HCT116 (cell line): ENCODE data around the gene TMEM121B.

Experiments
- CTCF ChIP-seq, 3 experiments: fragments of 200-600 bp in 1 of 3; sonication (generic) in 1 of 3; IDR thresholded peaks in 2 of 3; conservative IDR thresholded peaks in 1 of 3; 2 replicates each; pipeline ENCODE4 v1.5.1; 2012 to 2017; ENCODE audit warnings: low read depth in 2 of 3, low read length in 2 of 3, antibody characterized with exemption in 1 of 3, borderline replicate concordance in 1 of 3, control low read depth in 1 of 3, mild to moderate bottlenecking in 1 of 3, mixed read lengths in 1 of 3, mixed run types in 1 of 3, moderate library complexity in 1 of 3; ENCODE audit not compliant: insufficient read depth in 1 of 3
- EGR1 ChIP-seq: IDR thresholded peaks from 2 replicates; pipeline ENCODE4 v1.6.1; 2012; ENCODE audit warnings: low read depth
- EZH2 ChIP-seq: fragments of 200-600 bp; sonication (generic); IDR thresholded peaks from 2 replicates; pipeline ENCODE4 v1.6.1; 2017; ENCODE audit warnings: antibody characterized with exemption, mixed run types
- FOSL1 ChIP-seq: IDR thresholded peaks from 2 replicates; pipeline ENCODE4 v1.6.1; 2012; ENCODE audit warnings: low read depth
- POLR2A ChIP-seq: IDR thresholded peaks from 2 replicates; pipeline ENCODE4 v1.7.0; 2011; ENCODE audit warnings: borderline replicate concordance; ENCODE audit not compliant: insufficient read depth, insufficient read length; ENCODE audit errors: extremely low read depth
- POLR2AphosphoS5 ChIP-seq: IDR thresholded peaks from 2 replicates; pipeline ENCODE4 v1.6.1; 2011; ENCODE audit warnings: mild to moderate bottlenecking, low read depth, low read length, moderate library complexity
- RAD21 ChIP-seq: IDR thresholded peaks from 2 replicates; pipeline ENCODE4 v1.6.1; 2012; ENCODE audit warnings: low read depth, mild to moderate bottlenecking
- REST ChIP-seq: IDR thresholded peaks from 2 replicates; pipeline ENCODE4 v1.6.1; 2012; ENCODE audit warnings: low read depth
- TCF7L2 ChIP-seq: IDR thresholded peaks from 2 replicates; pipeline ENCODE4 v1.7.0; 2011; ENCODE audit warnings: borderline replicate concordance, inconsistent platforms; ENCODE audit not compliant: insufficient read depth, insufficient read length; ENCODE audit errors: extremely low read depth
- YY1 ChIP-seq: IDR thresholded peaks from 2 replicates; pipeline ENCODE4 v1.6.1; 2011; ENCODE audit warnings: low read length, low read depth, moderate library complexity, mild to moderate bottlenecking; ENCODE audit not compliant: insufficient replicate concordance; ENCODE audit errors: extremely low read depth
- ZBTB33 ChIP-seq: IDR thresholded peaks from 2 replicates; pipeline ENCODE4 v1.6.1; 2011; ENCODE audit warnings: mild to moderate bottlenecking, low read length, moderate library complexity; ENCODE audit not compliant: insufficient replicate concordance; ENCODE audit errors: extremely low read depth

GRCh38 chr22:17083811-17084441 lies 37.2 kb downstream of the TMEM121B start:
- no peak for TF ChIP-seq REST
- TF ChIP-seq CTCF (IDR thresholded peaks at IDR 0.05 in 2 of 3, conservative IDR thresholded peaks at IDR 0.05 in 1 of 3; ENCODE audit: borderline replicate concordance in 1 of 3, insufficient read depth in 1 of 3, low read depth in 2 of 3, low read length in 2 of 3): no peak
- no peak for TF ChIP-seq EZH2
- no peak for TF ChIP-seq YY1
- no peak for TF ChIP-seq POLR2AphosphoS5
- TF ChIP-seq TCF7L2: no peak
- no peak for TF ChIP-seq FOSL1
- no peak for TF ChIP-seq RAD21
- no peak for TF ChIP-seq EGR1
- no peak for TF ChIP-seq POLR2A
- TF ChIP-seq ZBTB33: no peak
